Measurements from ENCODE around the gene TEX2.
A peak's percentile ranks its signal among the peaks of the same experiment; 100 is the strongest.

DNA sequence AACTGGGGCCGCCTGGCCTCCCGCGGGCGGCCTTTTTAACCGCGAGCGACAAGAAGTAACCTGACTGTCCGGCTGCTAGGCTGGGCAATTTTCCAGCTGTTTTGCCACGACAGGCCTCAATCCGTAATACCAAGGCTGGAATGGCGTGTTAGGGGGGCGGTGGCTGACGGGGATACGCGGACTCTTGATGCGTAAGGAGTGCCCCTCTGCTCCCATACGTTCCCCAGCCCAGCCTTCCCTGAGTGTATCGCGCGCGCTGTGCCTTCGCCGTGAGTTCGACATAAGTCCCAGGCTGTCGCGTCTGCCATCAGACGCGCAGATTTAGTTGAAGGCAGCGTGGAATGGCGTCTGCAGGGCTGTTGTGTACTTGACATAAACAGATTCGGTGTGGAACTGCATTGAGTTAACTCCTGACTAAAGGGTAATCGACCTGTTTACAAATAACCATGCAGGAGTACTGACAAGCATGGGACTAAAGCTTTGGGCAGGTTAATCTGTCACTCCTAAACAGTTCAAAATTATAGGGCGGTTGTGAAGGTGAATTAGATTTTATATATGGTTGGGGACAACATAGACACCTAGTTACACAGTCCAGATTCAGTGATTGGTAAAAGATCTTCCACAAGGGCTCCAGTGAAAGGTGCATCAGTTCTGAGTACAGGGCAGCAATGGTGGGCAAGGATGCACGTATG lies 116.5 kb downstream of the TEX2 start:
- TF ChIP-seq ZNF703 (CRISPR knock-in tag; IDR thresholded peaks at IDR 0.05; ENCODE audit: borderline replicate concordance) (peak; percentile 42; the same call in 1 of the 2 replicates), ZNF292 (CRISPR knock-in tag; IDR thresholded peaks at IDR 0.05; ENCODE audit: borderline replicate concordance, low read depth) (no peak; the same call in 1 of the 2 replicates), HNF4G (IDR thresholded peaks at IDR 0.05; ENCODE audit: borderline replicate concordance, low read depth, low read length) (peak; percentile 34; the same call in 1 of the 2 replicates), HNF4G (CRISPR knock-in tag; IDR thresholded peaks at IDR 0.05; ENCODE audit: borderline replicate concordance, low read depth) (no peak), SIN3A (IDR thresholded peaks at IDR 0.05; ENCODE audit: borderline replicate concordance, low read depth, low read length) (no peak; the same call in none of the 2 replicates), TBP (CRISPR knock-in tag; IDR thresholded peaks at IDR 0.05) (no peak)
- TF ChIP-seq, protein P1, sequence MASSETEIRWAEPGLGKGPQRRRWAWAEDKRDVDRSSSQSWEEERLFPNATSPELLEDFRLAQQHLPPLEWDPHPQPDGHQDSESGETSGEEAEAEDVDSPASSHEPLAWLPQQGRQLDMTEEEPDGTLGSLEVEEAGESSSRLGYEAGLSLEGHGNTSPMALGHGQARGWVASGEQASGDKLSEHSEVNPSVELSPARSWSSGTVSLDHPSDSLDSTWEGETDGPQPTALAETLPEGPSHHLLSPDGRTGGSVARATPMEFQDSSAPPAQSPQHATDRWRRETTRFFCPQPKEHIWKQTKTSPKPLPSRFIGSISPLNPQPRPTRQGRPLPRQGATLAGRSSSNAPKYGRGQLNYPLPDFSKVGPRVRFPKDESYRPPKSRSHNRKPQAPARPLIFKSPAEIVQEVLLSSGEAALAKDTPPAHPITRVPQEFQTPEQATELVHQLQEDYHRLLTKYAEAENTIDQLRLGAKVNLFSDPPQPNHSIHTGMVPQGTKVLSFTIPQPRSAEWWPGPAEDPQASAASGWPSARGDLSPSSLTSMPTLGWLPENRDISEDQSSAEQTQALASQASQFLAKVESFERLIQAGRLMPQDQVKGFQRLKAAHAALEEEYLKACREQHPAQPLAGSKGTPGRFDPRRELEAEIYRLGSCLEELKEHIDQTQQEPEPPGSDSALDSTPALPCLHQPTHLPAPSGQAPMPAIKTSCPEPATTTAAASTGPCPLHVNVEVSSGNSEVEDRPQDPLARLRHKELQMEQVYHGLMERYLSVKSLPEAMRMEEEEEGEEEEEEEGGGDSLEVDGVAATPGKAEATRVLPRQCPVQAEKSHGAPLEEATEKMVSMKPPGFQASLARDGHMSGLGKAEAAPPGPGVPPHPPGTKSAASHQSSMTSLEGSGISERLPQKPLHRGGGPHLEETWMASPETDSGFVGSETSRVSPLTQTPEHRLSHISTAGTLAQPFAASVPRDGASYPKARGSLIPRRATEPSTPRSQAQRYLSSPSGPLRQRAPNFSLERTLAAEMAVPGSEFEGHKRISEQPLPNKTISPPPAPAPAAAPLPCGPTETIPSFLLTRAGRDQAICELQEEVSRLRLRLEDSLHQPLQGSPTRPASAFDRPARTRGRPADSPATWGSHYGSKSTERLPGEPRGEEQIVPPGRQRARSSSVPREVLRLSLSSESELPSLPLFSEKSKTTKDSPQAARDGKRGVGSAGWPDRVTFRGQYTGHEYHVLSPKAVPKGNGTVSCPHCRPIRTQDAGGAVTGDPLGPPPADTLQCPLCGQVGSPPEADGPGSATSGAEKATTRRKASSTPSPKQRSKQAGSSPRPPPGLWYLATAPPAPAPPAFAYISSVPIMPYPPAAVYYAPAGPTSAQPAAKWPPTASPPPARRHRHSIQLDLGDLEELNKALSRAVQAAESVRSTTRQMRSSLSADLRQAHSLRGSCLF (CRISPR knock-in tag; IDR thresholded peaks at IDR 0.05; ENCODE audit: borderline replicate concordance) = no peak
- TF ChIP-seq, protein P2, sequence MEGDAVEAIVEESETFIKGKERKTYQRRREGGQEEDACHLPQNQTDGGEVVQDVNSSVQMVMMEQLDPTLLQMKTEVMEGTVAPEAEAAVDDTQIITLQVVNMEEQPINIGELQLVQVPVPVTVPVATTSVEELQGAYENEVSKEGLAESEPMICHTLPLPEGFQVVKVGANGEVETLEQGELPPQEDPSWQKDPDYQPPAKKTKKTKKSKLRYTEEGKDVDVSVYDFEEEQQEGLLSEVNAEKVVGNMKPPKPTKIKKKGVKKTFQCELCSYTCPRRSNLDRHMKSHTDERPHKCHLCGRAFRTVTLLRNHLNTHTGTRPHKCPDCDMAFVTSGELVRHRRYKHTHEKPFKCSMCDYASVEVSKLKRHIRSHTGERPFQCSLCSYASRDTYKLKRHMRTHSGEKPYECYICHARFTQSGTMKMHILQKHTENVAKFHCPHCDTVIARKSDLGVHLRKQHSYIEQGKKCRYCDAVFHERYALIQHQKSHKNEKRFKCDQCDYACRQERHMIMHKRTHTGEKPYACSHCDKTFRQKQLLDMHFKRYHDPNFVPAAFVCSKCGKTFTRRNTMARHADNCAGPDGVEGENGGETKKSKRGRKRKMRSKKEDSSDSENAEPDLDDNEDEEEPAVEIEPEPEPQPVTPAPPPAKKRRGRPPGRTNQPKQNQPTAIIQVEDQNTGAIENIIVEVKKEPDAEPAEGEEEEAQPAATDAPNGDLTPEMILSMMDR (CRISPR knock-in tag; IDR thresholded peaks at IDR 0.05) = peak; percentile 2; the same call in 1 of the 2 replicates

All from HepG2 (cell line).